ENCODE results near the gene ARMC9.

GRCh38 chr2:231394211-231395141 lies 196.0 kb downstream of the ARMC9 start:
- no peak for TF ChIP-seq CTCF (IDR thresholded peaks at IDR 0.05)
- no peak for TF ChIP-seq POLR2A (IDR thresholded peaks at IDR 0.05)
- TF ChIP-seq EP300 (IDR thresholded peaks at IDR 0.05) = no peak

All from ovary (tissue), 3 donors.